Measurements from ENCODE around the gene ABCC6. TPM values are rescaled to one million over a fixed set of nuclear protein-coding genes. Genes with fewer than 3 reads are reported as not detected.
"Not testable (repeated sequence)": the region's sequence is repeated elsewhere in the genome, so short reads cannot be mapped to it uniquely, and the experiment has no call there.

Gene ABCC6
- total and polyA plus RNA-seq, 2 donors (not counting 3 experiments of a cell fraction or from before 2014, with no cell fraction given), result 0.07 to 0.84 TPM

DNA sequence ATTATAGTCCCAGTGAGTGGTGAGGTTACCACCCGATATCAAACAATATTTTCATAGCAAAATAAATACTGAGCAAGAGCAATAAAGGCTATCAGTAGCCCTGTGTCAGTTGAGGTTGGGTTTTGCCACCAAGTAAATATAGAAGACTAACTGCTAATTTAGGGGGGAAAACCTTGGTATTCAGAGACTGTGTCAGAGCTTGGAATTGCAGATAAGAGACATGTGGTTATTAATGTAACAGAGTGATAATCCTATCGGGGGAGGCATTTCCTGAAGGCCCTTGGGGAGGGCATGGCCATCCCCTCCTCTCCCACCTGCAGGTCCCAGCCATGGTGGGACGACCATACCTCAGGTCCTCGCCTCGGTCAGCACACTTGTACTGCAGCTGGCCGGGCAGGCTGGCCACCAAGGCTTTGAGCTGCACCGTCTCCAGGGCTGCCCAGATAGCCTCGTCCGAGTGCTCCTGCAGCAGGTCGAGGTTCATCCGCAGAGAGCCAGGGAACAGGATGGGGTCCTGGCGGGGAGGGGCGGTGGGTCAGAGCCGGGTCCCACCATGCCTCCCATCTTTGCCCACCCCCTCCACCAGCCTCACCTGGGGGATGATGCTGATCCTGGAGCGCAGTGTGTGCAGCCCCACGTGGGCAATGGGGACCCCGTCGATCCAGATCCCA, 68.9 kb downstream of the ABCC6 start:
- H3K9me1 ChIP-seq (replicated peaks; ENCODE audit: control insufficient read depth, extremely low read depth, insufficient read depth, low read length), result no peaks in the 10 kb centered on the region
- no peak overlapping the region for H3K4me2 ChIP-seq (ENCODE audit: insufficient read depth, low read length)
- no TSS peak for BruUV-seq (replicated peaks)
- no peak overlapping the region for H3K27ac ChIP-seq (ENCODE audit: insufficient read depth, low read depth, low read length)
- H3K9ac ChIP-seq (replicated peaks; ENCODE audit: extremely low read depth, insufficient read depth, low read length), result no peak overlapping the region
- no peak overlapping the region for H2AFZ ChIP-seq (ENCODE audit: low read depth, low read length)
- CTCF ChIA-PET, result no interaction called here
- dilution Hi-C loops (cut with MboI; ENCODE audit: extremely low pct_ligation_motif_present, low sequenced_read_pairs), result no loop called here
- intact Hi-C loops (cut with micrococcal nuclease), result no loop called here
- no peaks in the 10 kb centered on the region for H3K27me3 ChIP-seq (ENCODE audit: control insufficient read depth in 2 of 2, insufficient read depth in 2 of 2, low read length in 2 of 2)
- DNase-seq (ENCODE audit: low read depth, low spot score) (no peak), FAIRE-seq (no peak)
- TF ChIP-seq FOS (IDR thresholded peaks at IDR 0.05; ENCODE audit: borderline replicate concordance, insufficient read depth, low read length) (no peak), POLR2AphosphoS5 (IDR thresholded peaks at IDR 0.05; ENCODE audit: insufficient read depth, low read depth, low read length) (no peak), JUN (IDR thresholded peaks at IDR 0.05; ENCODE audit: borderline replicate concordance, insufficient read depth, insufficient read length, low read depth) (no peak), MYC (IDR thresholded peaks at IDR 0.05; ENCODE audit: low read depth, low read length) (no peak), GATA2 (IDR thresholded peaks at IDR 0.05; ENCODE audit: insufficient read depth, insufficient read length, low read depth, low read length) (no peak), EZH2 (IDR thresholded peaks at IDR 0.05; ENCODE audit: borderline replicate concordance, low read depth, low read length, severe bottlenecking) (no peak)
- TF ChIP-seq, protein P1, sequence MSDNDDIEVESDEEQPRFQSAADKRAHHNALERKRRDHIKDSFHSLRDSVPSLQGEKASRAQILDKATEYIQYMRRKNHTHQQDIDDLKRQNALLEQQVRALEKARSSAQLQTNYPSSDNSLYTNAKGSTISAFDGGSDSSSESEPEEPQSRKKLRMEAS (IDR thresholded peaks at IDR 0.05; ENCODE audit: insufficient read depth, insufficient read length), result no peak
- TF ChIP-seq, protein P2, sequence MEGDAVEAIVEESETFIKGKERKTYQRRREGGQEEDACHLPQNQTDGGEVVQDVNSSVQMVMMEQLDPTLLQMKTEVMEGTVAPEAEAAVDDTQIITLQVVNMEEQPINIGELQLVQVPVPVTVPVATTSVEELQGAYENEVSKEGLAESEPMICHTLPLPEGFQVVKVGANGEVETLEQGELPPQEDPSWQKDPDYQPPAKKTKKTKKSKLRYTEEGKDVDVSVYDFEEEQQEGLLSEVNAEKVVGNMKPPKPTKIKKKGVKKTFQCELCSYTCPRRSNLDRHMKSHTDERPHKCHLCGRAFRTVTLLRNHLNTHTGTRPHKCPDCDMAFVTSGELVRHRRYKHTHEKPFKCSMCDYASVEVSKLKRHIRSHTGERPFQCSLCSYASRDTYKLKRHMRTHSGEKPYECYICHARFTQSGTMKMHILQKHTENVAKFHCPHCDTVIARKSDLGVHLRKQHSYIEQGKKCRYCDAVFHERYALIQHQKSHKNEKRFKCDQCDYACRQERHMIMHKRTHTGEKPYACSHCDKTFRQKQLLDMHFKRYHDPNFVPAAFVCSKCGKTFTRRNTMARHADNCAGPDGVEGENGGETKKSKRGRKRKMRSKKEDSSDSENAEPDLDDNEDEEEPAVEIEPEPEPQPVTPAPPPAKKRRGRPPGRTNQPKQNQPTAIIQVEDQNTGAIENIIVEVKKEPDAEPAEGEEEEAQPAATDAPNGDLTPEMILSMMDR (IDR thresholded peaks at IDR 0.05; ENCODE audit: extremely low read depth in 1 of 2, insufficient read depth in 1 of 2, low read depth in 1 of 2, low read length in 2 of 2), result no peak
- POLR2A ChIA-PET, result no interaction called here
- no peaks in the 10 kb centered on the region for H4K20me1 ChIP-seq (replicated peaks; ENCODE audit: control insufficient read depth, extremely low read depth, insufficient read depth, low read length)
- no peaks in the 10 kb centered on the region for H3K79me2 ChIP-seq (ENCODE audit: control insufficient read depth, insufficient read depth, low read length)
- H3K36me3 ChIP-seq (ENCODE audit: control insufficient read depth in 2 of 2, extremely low read depth in 1 of 2, insufficient read depth in 2 of 2, low read length in 2 of 2), result no peaks in the 10 kb centered on the region
- H3K9me3 ChIP-seq (replicated peaks; ENCODE audit: control insufficient read depth, insufficient read depth, low read length), result no peaks in the 10 kb centered on the region
- no peaks in the 10 kb centered on the region for H3K4me1 ChIP-seq (ENCODE audit: control insufficient read depth, extremely low read depth, insufficient read depth, low read length)
- H3K4me3 ChIP-seq (replicated peaks in 1 of 3; ENCODE audit: insufficient read depth in 1 of 3, low read depth in 1 of 3, low read length in 3 of 3), result no peak overlapping the region

DNA sequence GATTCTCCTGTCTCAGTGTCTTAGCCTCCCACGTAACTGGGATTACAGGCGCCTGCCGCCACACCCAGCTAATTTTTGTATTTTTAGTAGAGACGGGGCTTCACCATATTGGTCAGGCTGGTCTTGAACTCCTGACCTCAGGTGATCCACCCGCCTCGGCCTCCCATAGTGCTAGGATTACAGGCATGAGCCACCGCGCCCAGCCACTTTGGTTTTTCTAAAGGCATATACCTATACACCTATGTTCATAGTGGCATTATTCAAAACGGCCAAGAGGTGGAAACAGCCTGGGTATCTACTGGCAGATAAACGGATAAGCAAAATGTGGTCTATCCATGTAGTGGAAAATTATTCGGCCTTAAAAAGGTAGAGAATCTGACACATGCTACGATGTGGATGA, 70.3 kb downstream of the ABCC6 start:
- H2AFZ ChIP-seq (ENCODE audit: low read depth, low read length); H4K20me1 ChIP-seq (replicated peaks; ENCODE audit: control insufficient read depth, extremely low read depth, insufficient read depth, low read length); CTCF ChIA-PET; H3K9me3 ChIP-seq (replicated peaks; ENCODE audit: control insufficient read depth, insufficient read depth, low read length); FAIRE-seq; H3K4me2 ChIP-seq (ENCODE audit: insufficient read depth, low read length); dilution Hi-C loops (cut with MboI; ENCODE audit: extremely low pct_ligation_motif_present, low sequenced_read_pairs); DNase-seq (ENCODE audit: low read depth, low spot score); H3K9ac ChIP-seq (replicated peaks; ENCODE audit: extremely low read depth, insufficient read depth, low read length); H3K27ac ChIP-seq (ENCODE audit: insufficient read depth, low read depth, low read length); H3K79me2 ChIP-seq (ENCODE audit: control insufficient read depth, insufficient read depth, low read length); intact Hi-C loops (cut with micrococcal nuclease); H3K36me3 ChIP-seq (ENCODE audit: control insufficient read depth in 2 of 2, extremely low read depth in 1 of 2, insufficient read depth in 2 of 2, low read length in 2 of 2); POLR2A ChIA-PET; H3K4me3 ChIP-seq (replicated peaks in 1 of 3; ENCODE audit: insufficient read depth in 1 of 3, low read depth in 1 of 3, low read length in 3 of 3); H3K27me3 ChIP-seq (ENCODE audit: control insufficient read depth in 2 of 2, insufficient read depth in 2 of 2, low read length in 2 of 2); BruUV-seq (replicated peaks); H3K4me1 ChIP-seq (ENCODE audit: control insufficient read depth, extremely low read depth, insufficient read depth, low read length); H3K9me1 ChIP-seq (replicated peaks; ENCODE audit: control insufficient read depth, extremely low read depth, insufficient read depth, low read length): not testable (repeated sequence)

Measured in endothelial cell of umbilical vein (primary cell).